K562 (cell line): ENCODE measurements around the gene PLCB3. TPM values are rescaled to one million over a fixed set of nuclear protein-coding genes. Genes with fewer than 3 reads are reported as not detected.

ENCODE experiments used
- ARID1B ChIP-seq: fragments of 450-650 bp; IDR thresholded peaks from 2 replicates; pipeline ENCODE4 v1.6.1; 2016; ENCODE audit warnings: antibody characterized with exemption, mild to moderate bottlenecking, inconsistent platforms
- ARID4B ChIP-seq: sonication (generic); formaldehyde crosslinking; IDR thresholded peaks from 2 replicates; pipeline ENCODE4 v1.8.0; 2022; ENCODE audit warnings: mild to moderate bottlenecking, missing genetic modification reagents
- CLOCK ChIP-seq: fragments of 250-450 bp; sonication (Bioruptor Pico); IDR thresholded peaks from 2 replicates; pipeline ENCODE4 v1.4.0; 2020; ENCODE audit warnings: mild to moderate bottlenecking, moderate library complexity, borderline replicate concordance
- CREB1 ChIP-seq, 2 experiments: sonication (generic) in 1 of 2; formaldehyde crosslinking in 1 of 2; IDR thresholded peaks; 2 replicates each; pipeline versions ENCODE4 v1.6.1 to v1.8.0; 2012 to 2022; ENCODE audit warnings: inconsistent platforms in 1 of 2, mild to moderate bottlenecking in 1 of 2, missing genetic modification reagents in 1 of 2, moderate library complexity in 1 of 2
- CSDE1 ChIP-seq, 2 experiments: fragments of 450-650 bp; IDR thresholded peaks; 2 replicates each; pipeline ENCODE4 v1.6.1; 2016; ENCODE audit warnings: mild to moderate bottlenecking in 1 of 2
- DACH1 ChIP-seq: fragments of 450-650 bp; IDR thresholded peaks from 2 replicates; pipeline ENCODE4 v1.6.1; 2018; ENCODE audit not compliant: partially characterized antibody
- DPF2 ChIP-seq: fragments of 450-650 bp; IDR thresholded peaks from 2 replicates; pipeline ENCODE4 v1.6.1; 2016
- KAT2B ChIP-seq: IDR thresholded peaks from one replicate; pipeline ENCODE4 v1.6.1; 2012; ENCODE audit warnings: low read depth, mild to moderate bottlenecking, control low read depth, inconsistent platforms, low read length, moderate library complexity
- MAZ ChIP-seq, 2 experiments: fragments of 450-650 bp in 1 of 2; sonication (generic) in 1 of 2; formaldehyde crosslinking; IDR thresholded peaks in 1 of 2; conservative IDR thresholded peaks in 1 of 2; 2 replicates each; pipeline versions ENCODE4 v1.4.0 to v1.5.0; 2020; ENCODE audit warnings: mild to moderate bottlenecking in 1 of 2, missing genetic modification reagents in 1 of 2
- NCOA2 ChIP-seq, 2 experiments: fragments of 450-650 bp; IDR thresholded peaks; 2 replicates each; pipeline ENCODE4 v1.6.1; 2018; ENCODE audit warnings: mild to moderate bottlenecking in 2 of 2, moderate library complexity in 1 of 2; ENCODE audit not compliant: partially characterized antibody in 2 of 2
- SRSF1 ChIP-seq: fragments of 200-400 bp; formaldehyde crosslinking; IDR thresholded peaks from 2 replicates; pipeline ENCODE4 v1.6.1; 2017; ENCODE audit warnings: mild to moderate bottlenecking, low read depth, low read length, moderate library complexity
- STAT6 ChIP-seq: sonication (generic); formaldehyde crosslinking; IDR thresholded peaks from 2 replicates; pipeline ENCODE4 v1.8.1; 2023; ENCODE audit warnings: mild to moderate bottlenecking, missing genetic modification reagents
- YY1 ChIP-seq, 3 experiments: IDR thresholded peaks; 2 replicates each; pipeline ENCODE4 v1.6.1; 2011; ENCODE audit warnings: low read length in 2 of 3, mild to moderate bottlenecking in 2 of 3, moderate library complexity in 2 of 3, borderline replicate concordance in 1 of 3, control low read depth in 1 of 3, low read depth in 1 of 3; ENCODE audit not compliant: insufficient read depth in 3 of 3, insufficient replicate concordance in 2 of 3, control insufficient read depth in 1 of 3, insufficient read length in 1 of 3; ENCODE audit errors: extremely low read depth in 1 of 3
- ZNF395 ChIP-seq: fragments of 200-800 bp; sonication (Bioruptor generic); IDR thresholded peaks from 2 replicates; pipeline ENCODE4 v1.6.1; 2017; ENCODE audit warnings: missing genetic modification characterization, missing compliant biosample characterization
- polyA plus RNA-seq, 8 experiments: library from polyadenylated mRNA; depleted of rRNA in 4 of 8; stranded (reverse) in 5 of 8; unstranded in 3 of 8; fragments of >200 nt; fragmentation: Nextera tagmentation in 2 of 8; fragmentation: Illumina TruSeq in 1 of 8; extraction: Ambion mirVana in 2 of 8; extraction: Trizol in 1 of 8; gene quantifications; 2 replicates each; pipeline versions ENCODE4 v1.2.1 to v1.2.3, GENCODE V29; 2011 to 2014; ENCODE audit warnings: inconsistent platforms in 1 of 8, missing spikeins in 1 of 8
- total RNA-seq, 7 experiments: library from RNA; depleted of rRNA in 6 of 7; stranded (reverse); fragments of >200 nt in 6 of 7; fragmentation: Illumina TruSeq in 2 of 7; extraction: Trizol in 2 of 7; gene quantifications; 2 replicates each; pipeline versions ENCODE4 v1.2.1 to v1.2.3, GENCODE V29; 2011 to 2021; ENCODE audit warnings: low replicate concordance in 1 of 7

Gene PLCB3
- total and polyA plus RNA-seq, 9 of the 15 experiments (the other 6 are each of a cell fraction or from before 2014, with no cell fraction given) = 0.31 to 44.8 (median 14.6) TPM

DNA sequence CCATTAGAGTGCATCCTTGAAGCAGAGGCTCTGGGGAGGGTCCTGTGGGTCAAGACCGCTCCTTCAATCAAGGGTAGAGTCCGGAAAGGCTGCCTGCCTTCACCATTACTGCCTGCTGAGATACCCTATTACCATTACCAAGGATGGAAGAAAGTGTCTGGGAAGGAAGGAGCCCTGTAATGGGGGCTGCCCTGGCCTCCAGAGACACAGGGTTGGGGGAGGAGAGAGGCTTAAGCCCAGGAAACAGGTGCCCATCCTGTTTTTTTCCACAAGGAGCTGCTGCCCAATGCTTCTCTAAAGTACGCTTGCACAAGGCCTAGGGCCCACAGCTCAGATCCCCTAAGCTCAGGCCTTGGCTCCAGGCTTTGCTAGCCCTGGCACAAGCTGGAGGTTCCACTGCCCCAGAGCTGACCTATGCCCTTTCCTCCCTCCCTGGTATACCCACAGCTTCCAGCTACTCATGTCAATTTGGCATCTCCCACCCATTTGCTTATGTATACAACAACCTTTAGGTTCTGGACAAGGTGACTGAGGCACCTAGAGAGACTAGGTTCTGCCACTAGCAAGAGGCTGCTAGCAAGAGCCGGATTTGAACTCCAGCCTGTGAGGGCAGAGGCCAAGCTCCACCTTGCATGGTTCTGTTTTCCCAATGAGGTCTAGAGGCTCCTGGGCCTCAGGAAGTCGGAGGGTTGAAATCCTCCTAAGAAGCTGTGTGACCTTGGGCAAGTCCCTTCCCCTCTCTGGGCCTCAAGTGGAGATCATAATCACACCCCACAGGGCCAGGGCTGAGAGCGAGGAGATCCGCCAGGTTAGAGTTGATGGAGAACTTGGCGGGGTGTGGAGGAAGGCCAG lies 1.5 kb upstream of the PLCB3 start (continued):
- TF ChIP-seq ARID4B (no peak), ZNF395 (no peak), MAZ (CRISPR knock-in tag; conservative IDR thresholded peaks at IDR 0.05 in 1 of 2, IDR thresholded peaks at IDR 0.05 in 1 of 2) (no peak), DACH1 (no peak), CLOCK (CRISPR knock-in tag) (no peak), STAT6 (CRISPR knock-in tag) (no peak), ARID1B (no peak), DPF2 (peak; percentile 13; the same call in 1 of the 2 replicates), YY1 (IDR thresholded peaks at IDR 0.05; ENCODE audit: borderline replicate concordance in 1 of 3, control insufficient read depth in 1 of 3, extremely low read depth in 1 of 3, insufficient read depth in 3 of 3, insufficient read length in 1 of 3, insufficient replicate concordance in 2 of 3, low read depth in 1 of 3, low read length in 2 of 3) (no peak), CSDE1 (IDR thresholded peaks at IDR 0.05) (no peak), CREB1 (IDR thresholded peaks at IDR 0.05) (no peak), CREB1 (CRISPR knock-in tag; IDR thresholded peaks at IDR 0.05) (no peak), KAT2B (no peak), NCOA2 (IDR thresholded peaks at IDR 0.05; ENCODE audit: partially characterized antibody in 2 of 2) (no peak), SRSF1 (no peak)
